ENCODE measurements around the gene SH3GL1.

The SH3GL1 gene

DNA sequence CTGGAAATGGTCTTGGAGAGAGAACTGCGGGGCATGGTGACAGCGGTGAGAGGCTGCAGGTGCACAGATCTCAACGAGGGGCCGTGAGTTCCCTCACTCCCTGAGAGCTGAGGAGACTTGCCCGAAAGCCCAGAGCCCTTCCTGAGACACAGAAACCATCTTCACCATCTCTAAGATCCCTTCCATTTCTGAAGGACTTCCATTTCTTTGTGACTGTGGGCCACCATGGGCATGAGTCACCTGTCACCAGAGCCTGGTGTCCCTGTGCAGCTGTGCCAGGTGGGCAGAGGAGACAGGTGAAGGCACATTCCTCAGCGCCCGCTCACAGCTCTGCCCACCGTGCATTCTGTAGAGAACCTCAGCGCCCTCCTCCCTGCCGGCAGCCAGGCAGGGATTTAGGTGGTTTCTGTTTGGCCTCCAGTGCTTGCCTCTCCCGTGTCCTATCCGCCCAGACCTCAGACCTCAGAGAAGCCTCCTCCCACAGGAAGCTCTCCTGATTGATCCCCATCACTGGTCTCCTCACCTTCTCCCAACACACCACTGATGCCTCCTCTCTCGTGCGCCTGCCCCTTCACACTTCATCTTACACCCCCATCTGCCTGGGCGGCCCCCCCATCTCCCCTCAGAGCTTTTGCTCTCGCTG is 24.2 kb downstream of the SH3GL1 start:
- peaks cover 55% of the 10 kb centered on the region for H3K4me1 Mint-ChIP-seq
- no peaks in the 10 kb centered on the region for H3K9me3 Mint-ChIP-seq
- no peaks in the 10 kb centered on the region for H3K27me3 Mint-ChIP-seq
- no peak overlapping the region for H3K4me3 Mint-ChIP-seq
- H3K36me3 Mint-ChIP-seq, result no peaks in the 10 kb centered on the region
- no peak overlapping the region for H3K27ac Mint-ChIP-seq

DNA sequence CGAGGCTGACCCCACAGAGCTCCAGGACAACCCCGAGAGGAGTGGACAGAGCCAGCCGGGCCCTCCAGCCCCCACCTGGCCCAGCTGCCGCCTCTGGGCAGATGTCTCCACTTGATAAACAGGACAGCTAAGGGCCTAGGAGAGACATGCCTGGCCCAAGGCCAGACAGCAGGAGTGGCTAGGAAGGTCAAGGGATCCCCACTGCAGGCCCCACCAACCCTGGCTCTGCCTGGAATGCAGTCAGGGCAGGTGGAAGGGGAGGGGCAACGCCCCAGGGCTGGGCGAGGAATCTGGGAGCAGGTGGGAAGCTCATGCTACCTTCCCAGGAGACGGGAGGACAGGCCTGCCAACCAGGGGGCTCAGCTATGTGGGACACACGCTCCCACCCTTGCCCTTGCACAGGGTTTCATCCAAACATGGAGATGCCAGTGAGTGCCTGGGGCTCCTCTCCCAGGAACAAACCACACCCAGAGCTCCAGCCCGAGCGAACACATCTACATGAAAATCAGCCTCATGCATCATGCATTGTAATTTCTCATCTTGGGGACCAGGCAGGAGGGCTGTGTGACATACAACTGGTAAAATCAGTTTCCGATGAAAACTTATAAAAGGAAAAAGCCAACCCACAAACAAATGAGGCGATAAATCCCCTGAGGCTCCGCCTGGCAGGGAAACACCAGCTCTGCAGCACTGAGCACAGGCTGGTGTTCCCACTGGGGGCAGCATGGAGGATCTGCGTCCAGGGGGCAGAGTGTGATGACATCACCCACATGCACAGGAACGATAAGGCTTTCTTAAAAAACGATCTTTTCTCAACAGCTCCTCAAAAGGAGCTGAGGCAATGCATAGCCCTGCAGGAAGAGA is 25.0 kb downstream of the SH3GL1 start:
- no peaks in the 10 kb centered on the region for H3K9me3 Mint-ChIP-seq
- H3K27me3 Mint-ChIP-seq, result no peaks in the 10 kb centered on the region
- no peak overlapping the region for H3K4me3 Mint-ChIP-seq
- H3K27ac Mint-ChIP-seq, result no peak overlapping the region
- H3K36me3 Mint-ChIP-seq, result no peaks in the 10 kb centered on the region
- H3K4me1 Mint-ChIP-seq, result peaks cover 55% of the 10 kb centered on the region

DNA sequence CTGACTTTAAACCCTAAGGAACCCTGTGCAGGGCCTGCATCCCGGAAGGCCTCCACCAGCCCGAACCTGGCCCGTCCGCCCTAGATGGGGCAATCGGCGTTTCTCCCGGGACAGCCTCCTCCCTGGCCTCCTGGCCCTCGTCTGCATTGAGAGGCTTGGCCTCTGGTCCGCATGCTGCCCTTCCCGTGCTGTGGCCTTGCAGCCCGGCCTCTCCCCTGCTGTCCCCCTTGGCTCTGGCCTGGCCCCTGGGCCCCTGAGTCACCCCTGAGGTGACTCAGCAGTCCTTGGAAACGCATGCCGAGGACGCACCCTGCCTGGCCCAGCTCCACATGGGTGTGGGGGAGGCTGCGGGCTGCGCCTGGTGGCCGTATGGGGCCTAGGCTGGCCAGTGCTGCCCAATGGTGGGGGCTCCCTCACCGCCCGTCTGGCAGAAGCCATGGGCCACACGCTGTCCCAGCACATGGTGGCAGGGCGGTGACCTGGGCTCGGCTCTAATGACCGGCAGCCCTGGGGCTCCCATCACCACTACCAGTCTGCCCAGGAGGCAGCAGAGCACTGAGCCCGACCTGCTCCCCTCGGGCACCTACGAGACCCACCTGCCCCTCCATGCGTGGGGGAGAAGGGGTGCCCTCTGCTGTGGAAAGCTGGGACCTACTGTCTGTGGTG is 25.7 kb downstream of the SH3GL1 start:
- no peaks in the 10 kb centered on the region for H3K9me3 Mint-ChIP-seq
- no peak overlapping the region for H3K4me3 Mint-ChIP-seq
- no peaks in the 10 kb centered on the region for H3K36me3 Mint-ChIP-seq
- no peaks in the 10 kb centered on the region for H3K27me3 Mint-ChIP-seq
- H3K27ac Mint-ChIP-seq, result no peak overlapping the region
- peaks cover 52% of the 10 kb centered on the region for H3K4me1 Mint-ChIP-seq

DNA sequence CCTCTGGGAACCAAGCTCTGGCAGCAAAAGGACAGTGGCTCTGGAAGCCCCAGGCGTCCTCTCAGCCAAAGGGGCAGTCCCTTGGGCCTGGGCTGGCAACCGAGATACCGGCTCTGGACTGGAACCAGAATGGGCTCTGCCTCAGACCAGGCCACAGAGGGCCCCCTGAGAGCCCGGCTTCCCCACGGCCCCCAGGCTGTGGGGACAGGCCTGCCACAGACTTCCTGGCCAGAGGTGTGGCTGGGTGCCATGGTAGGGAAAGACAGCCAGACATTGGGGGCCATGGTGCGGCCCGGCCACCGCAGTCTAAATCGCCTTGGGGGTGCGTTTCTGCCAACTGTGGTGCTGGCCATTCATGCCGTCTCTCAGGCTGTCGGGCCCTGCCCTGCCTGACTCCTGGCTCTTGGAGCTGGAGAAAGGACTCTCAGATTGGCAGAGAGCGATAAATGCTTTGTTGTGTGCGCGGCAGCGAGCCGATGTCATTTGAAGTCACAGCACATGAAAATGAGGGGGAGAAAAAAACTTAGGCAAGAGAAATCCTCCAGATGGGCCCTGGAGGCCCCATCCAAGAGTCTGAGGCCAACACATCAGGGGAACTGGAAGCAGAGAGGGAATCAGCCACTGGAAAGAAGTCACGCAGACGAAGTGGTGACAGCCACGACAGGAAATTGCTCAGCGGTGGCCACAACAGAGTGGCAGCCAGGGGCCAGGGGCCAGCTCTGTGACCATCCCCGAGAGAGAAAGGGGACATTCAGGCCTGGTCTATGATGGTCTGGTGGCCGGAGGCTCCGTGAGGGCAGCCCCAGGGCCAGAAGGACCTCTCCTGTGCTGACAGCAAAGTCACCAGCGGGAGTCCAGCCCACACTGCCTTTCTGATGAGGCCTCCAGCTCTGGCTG is 26.5 kb downstream of the SH3GL1 start:
- Mint-ChIP-seq H3K9me3 (no peaks in the 10 kb centered on the region), H3K36me3 (no peaks in the 10 kb centered on the region), H3K27me3 (no peaks in the 10 kb centered on the region), H3K4me3 (no peak overlapping the region), H3K4me1 (peaks cover 51% of the 10 kb centered on the region), H3K27ac (peak overlapping the region; percentile 90)

DNA sequence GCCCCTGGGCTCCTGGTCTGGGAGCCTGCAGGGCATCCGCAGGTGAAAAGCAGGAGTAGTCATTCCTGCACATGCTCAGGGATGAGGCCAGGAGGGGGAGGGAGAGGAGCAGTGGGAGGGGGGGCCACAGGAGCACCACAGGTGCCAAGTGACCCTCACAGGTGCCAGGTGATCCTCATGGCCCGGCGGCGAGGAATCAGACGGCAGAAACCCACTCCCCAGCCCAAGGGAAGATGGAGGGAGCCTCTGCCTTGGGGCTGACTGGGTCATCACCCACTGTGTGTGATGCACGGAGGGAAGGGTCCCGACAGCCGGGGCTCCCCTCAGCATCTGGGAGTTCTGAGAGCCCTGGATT is 27.4 kb downstream of the SH3GL1 start:
- H3K9me3 Mint-ChIP-seq, result no peaks in the 10 kb centered on the region
- H3K4me1 Mint-ChIP-seq, result peaks cover 53% of the 10 kb centered on the region
- no peak overlapping the region for H3K4me3 Mint-ChIP-seq
- H3K27ac Mint-ChIP-seq, result no peak overlapping the region
- no peaks in the 10 kb centered on the region for H3K27me3 Mint-ChIP-seq
- no peaks in the 10 kb centered on the region for H3K36me3 Mint-ChIP-seq

DNA sequence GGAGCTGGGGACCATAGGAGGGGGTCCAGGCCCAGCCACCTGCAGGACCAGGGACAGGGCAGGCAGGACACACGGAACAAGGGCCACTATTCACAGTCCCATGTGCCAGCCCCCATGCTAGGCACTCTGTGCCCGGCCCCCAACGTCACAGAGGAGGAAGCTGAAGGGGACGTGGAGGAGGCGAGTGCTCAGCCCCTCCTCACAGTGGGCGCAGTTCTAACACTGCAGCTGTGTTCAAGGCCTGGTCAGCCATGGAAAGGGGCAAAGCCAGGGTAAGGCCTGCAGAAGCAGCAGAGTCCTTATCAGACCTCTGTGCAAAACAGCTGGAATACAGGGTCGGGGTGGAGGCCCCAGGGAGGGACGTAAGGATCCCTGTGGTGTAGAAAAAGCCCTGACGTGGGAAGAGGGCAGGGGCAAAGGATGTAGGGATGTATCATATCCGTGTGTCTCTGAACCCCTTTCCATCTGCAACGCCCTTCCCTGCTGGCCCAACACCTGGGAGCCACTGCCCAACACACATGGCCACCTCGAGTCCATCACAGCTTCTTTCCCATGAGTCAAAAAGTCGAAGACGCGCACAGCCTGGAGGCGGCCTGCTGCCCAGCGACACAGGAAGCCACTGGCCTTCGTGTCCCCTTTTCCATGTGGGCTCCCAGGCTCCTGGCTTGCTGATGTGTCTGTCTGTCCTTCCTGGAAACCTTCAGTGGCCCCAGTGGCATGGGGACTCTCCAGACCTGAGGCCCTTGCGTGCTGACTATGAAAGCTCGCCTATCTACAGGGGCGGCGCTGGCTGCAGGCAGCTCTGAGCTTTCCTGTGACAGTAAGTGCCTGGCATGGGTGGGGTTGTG is 28.0 kb downstream of the SH3GL1 start:
- Mint-ChIP-seq H3K27me3 (no peaks in the 10 kb centered on the region), H3K27ac (peak overlapping the region; percentile 68), H3K36me3 (no peaks in the 10 kb centered on the region), H3K4me1 (peaks cover 53% of the 10 kb centered on the region), H3K4me3 (no peak overlapping the region), H3K9me3 (no peaks in the 10 kb centered on the region)

DNA sequence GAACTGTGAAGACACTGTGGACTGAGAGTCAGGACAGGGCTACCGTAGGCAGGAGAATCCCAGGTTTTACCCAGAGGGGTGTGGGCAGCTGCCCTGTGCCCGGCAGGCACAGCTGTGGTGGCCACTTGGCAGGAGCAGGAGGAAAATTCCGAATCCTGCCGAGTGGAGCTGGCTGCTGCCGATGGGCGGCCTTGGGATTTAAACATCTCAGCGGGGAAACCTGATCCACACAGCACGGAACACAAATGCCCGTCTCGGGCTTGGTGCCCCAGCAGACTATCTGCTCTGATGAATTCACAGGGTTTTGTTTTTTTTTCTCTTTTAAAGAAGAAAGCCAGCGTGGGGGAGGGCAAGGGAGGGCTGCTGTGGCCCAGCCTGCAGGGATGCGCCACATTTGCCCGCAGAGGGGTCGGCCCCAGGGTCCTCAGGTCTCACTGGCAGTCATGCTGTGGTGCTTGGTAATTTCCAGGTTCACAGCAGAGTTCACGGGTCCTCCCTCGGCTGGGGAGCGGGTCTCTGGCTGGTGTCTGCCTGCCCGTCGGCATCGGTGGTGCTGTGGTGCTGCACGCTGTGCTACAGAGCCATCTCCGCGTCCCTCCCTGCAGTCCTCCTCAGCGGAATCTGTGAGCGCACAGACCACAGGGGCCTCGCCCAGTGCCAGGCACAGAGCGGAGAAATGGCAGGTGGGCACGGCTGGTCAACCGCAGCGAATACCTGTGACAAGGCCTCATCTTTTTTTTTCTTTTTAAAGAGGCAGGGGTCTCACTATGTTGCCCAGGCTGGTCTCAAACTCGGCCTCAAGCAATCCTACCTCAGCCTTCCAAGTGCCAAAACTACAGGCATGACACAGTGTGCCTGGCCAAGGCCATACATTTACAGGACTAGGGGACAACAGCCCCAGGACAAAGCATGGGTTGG is 28.8 kb downstream of the SH3GL1 start:
- H3K4me3 Mint-ChIP-seq, result peak overlapping the region; percentile 19
- H3K9me3 Mint-ChIP-seq, result no peaks in the 10 kb centered on the region
- peaks cover 47% of the 10 kb centered on the region for H3K4me1 Mint-ChIP-seq
- H3K27me3 Mint-ChIP-seq, result no peaks in the 10 kb centered on the region
- H3K36me3 Mint-ChIP-seq, result no peaks in the 10 kb centered on the region
- H3K27ac Mint-ChIP-seq, result peak overlapping the region; percentile 68

DNA sequence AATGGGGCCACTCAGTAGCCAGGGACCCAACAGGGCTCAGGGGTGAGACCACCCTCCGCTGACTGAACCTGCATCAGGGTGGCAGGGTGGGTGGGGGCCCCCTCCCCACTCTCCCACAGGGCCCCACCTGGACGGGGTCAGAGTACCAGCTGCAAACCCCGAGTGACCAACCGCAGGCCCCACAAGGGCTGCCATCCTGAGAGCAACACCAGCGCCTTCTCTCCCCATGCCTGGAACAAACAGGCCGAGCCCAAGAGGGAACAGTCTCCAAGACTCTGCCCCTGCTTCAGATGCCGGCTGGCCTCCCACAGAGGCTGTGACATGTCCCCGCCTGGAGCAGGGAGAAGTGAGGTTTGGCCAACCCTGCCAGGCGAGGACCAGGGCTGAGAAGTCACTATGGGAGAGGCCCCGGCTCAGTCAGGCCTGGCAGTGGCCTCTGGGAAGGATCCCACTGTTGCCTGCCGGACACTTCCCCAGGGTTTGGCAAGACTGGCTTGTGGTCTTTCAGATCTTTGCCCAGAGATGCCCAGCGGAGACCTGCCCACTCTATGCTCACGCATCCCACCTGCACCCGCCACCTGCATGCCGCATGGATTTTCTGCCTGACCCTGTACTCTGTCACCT is 29.8 kb downstream of the SH3GL1 start:
- Mint-ChIP-seq H3K4me1 (peaks cover 37% of the 10 kb centered on the region), H3K4me3 (peak overlapping the region; percentile 79), H3K36me3 (no peaks in the 10 kb centered on the region), H3K9me3 (no peaks in the 10 kb centered on the region), H3K27me3 (no peaks in the 10 kb centered on the region), H3K27ac (peak overlapping the region; percentile 68)

DNA sequence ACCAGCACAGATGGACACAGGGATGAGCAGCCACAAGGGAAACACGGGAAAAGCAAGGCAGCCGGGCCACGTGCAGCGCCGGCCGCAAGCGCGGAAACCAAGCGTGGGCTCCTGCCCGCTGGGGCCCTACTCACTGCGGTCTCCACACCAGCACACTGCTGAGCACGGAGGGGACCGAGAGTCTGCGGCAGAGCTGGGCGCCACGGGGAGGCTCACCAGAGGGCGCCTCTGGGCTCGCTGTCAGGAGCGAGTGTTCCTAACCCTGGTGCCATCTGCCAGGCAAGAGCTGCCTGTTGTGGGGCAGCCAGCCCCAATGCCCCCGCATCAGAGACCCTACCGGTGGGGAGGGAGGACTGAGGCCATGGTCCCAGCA is 30.5 kb downstream of the SH3GL1 start:
- H3K27me3 Mint-ChIP-seq, result no peaks in the 10 kb centered on the region
- no peaks in the 10 kb centered on the region for H3K36me3 Mint-ChIP-seq
- peaks cover 34% of the 10 kb centered on the region for H3K4me1 Mint-ChIP-seq
- peak overlapping the region; percentile 97 for H3K27ac Mint-ChIP-seq
- no peaks in the 10 kb centered on the region for H3K9me3 Mint-ChIP-seq
- H3K4me3 Mint-ChIP-seq, result peak overlapping the region; percentile 79

DNA sequence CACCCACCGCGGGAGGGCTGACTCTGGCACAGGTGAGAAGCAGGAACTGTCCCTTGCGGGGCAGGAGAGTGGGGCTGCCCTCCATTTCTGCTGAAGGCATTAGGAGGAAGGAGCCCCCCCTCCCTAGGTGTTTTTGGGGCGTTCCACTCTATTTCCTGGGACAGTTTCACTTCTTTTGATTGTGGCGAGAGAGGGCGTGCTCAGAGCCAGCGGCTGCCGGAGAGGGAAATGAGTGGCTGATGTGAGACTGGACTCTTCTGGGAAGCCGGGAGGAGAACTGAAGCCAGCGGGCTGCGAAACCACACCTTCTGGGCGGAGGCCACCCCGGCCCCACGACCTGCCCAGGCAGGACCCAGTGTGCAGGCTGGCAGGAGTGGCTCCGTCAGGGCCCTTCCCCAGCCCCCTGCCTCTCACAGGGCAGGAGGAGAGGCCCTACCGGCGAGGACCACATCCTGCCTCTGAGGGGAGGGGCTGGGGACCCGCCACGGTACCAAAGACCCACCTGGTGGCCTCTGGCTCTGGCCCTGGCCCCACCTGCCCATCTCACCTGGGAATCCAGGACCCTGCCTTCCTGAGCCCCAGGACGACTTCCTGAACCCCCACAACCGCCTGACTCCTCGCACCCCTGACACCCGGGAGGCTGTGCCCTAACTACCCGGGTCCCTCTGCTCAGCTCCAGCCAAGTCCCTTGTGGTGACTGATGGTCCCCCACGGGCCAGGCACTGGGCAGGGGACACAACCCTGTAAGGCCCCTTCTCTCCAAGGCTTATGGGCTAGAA is 31.0 kb downstream of the SH3GL1 start:
- no peaks in the 10 kb centered on the region for H3K27me3 Mint-ChIP-seq
- peaks cover 34% of the 10 kb centered on the region for H3K4me1 Mint-ChIP-seq
- H3K4me3 Mint-ChIP-seq, result peak overlapping the region; percentile 87
- peak overlapping the region; percentile 97 for H3K27ac Mint-ChIP-seq
- H3K9me3 Mint-ChIP-seq, result no peaks in the 10 kb centered on the region
- H3K36me3 Mint-ChIP-seq, result no peaks in the 10 kb centered on the region

DNA sequence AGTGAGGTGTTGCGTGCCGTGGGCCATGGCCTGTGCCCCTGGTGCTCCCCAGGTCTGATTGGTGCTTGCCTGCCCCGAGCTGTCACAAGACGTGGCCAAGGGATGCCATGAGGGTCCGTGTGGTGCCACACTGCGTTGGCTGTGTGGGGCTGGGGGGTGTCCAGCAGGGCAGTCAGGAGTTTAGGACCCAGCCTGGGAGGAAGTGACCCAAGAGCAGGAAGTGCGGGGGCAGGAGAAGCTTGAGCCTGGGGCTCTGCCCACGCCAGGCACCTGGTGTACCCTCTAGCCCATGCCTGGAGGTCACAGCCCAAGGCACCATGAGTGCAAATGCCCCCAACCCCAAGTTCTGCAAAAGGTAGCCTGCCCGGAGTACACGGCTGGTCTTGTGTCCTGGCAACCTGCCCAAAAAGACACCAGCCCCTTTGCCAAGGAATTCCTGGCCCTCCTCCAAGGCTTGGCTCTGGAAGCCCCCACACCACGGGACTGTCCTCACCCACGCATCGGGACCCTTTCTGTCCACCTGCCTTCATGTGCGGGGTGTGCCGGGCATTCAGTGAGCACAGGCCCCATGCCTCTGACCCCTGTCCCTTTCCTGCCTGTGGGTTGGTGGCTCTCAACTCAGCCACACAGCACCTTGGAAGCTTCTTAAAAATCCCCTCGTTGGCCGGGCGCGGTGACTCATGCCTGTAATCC is 32.1 kb downstream of the SH3GL1 start:
- Mint-ChIP-seq H3K4me1 (peaks cover 30% of the 10 kb centered on the region), H3K27me3 (no peaks in the 10 kb centered on the region), H3K9me3 (no peaks in the 10 kb centered on the region), H3K4me3 (peak overlapping the region; percentile 87), H3K27ac (peak overlapping the region; percentile 87), H3K36me3 (no peaks in the 10 kb centered on the region)

DNA sequence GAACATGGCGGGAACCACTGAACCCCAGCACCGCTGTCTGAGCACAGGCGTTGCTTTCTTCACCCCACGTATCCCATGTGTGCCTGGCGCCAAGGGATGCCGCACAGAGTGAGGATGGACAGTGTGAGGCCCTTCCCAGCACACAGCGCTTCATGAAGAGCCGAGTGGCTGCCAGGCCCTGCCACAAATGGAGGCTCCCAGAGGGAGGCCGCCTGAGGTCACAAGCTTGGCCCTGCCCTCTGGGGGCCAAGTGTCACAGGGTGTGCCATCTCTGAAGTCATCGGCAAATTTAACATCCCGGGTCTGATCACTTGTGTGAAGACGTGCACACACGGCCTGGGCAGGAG is 32.6 kb downstream of the SH3GL1 start:
- Mint-ChIP-seq H3K4me1 (peaks cover 30% of the 10 kb centered on the region), H3K4me3 (no peak overlapping the region), H3K27me3 (no peaks in the 10 kb centered on the region), H3K27ac (peak overlapping the region; percentile 41), H3K9me3 (no peaks in the 10 kb centered on the region), H3K36me3 (no peaks in the 10 kb centered on the region)
